HL-60/S4 (cell line): Measurements from ENCODE around the gene CDC34.

Experiments
- in situ Hi-C: fragments of 300-500 bp; cut with MboI; formaldehyde crosslinking; loops from 2 replicates; pipeline ENCODE4 v1.14.3; 2022; ENCODE audit warnings: low sequenced_read_pairs

The CDC34 gene

DNA sequence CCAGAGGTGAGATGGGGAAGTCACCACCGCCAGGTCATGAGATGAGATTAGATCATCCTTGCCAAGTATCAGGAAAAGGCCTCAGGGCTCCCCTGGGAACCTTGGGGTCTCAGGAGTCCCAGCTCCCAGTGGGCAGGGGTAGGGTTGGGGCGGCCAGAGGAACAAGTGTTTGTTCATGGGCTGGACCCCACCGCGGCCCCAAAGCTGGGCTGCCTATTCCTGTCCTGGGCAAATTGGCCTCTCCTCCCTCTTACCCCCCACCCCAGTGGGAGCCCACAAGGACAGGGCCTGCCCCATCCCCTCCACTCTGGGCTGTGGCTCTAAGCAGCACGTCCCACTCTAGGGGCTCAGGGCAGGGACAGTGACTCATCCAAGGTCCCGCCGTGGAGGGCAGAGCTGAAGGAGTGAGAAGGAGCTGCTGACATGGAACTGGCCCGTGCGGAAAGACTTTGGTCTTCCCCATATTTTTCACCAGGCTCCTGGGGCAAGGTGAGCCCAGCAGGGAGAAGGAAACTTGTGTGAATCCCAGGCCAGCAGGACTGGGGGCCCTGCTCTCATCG lies 54.1 kb downstream of the CDC34 start:
- in situ Hi-C loops = no loop called here

DNA sequence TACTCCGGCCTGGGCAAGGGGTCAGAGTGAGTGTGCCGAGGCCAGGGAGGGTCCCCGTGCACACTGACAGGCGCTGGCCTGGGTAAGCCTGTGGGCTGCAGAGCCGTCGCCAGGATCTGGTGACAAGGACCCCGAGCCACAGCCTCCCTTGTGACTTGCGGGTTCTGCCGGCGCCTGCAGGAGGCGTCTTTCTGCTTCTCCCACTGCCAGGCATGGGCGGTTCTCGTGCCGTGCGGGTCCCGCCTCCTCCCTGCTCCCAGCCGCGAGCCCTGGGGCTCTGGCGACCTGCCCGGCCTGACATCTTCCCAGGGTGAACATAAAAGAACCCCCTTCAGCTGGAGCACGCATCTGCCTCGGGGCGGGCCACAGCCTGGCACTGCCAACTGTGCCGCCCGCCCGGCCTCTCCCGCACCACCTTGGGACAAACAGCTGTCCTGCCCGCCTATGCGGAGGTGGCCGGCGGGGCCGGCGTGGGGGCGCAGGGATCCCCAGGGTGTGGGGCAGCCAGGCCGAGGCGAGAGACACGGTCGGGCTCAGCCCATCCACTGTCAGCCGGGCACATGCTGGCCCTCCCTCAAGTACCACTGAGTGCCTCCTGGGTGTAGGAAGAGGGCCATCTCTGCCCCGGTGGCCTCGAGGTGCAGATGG lies 56.7 kb downstream of the CDC34 start:
- in situ Hi-C loops = no loop called here

DNA sequence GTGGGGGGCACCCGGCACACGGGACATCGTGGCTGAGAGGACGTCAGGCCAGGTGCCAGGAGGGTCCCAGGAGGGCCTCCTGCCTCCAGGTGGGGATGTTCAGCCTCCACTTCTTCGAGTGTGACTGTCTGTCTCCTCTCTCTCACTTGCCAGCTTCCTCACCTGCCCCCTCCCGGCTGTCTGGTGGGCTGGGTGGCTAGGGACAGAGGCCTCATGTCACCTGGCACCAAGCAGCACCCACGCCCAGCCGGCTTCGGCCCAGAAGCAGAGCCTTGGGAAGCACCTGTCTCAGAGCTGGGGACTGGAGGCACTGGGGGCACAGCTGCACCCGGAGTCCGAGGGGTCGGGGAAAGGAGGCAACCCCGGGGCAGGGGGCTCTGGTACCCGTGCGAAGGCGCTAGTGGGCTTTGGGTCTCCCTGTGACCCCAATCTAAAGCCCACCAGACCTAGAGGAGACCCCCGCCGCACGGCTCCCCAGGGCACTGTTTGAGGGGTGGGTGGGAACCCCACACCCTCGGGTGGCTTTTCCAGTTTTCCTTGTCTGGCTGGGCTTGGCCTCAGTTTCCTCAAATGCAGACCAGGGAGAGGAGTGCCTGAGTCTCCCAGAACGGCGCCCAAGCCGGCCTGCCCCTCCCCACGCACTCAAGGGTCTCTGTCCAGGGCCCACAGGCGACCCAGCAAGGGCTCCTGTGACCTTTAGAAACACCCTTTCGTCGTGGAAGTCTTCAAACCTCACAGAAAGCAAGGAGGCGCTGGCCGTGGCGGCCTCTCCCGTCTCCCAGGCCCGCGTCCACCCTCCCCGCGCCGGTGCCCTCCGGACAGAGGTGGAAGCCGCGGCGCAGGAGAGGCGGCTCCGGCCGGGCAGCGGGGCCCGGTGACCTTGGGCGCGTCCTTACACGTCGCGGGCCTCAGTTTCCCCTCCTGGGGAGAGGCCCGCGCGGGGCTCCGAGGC lies 57.5 kb downstream of the CDC34 start:
- in situ Hi-C loops = no loop called here

DNA sequence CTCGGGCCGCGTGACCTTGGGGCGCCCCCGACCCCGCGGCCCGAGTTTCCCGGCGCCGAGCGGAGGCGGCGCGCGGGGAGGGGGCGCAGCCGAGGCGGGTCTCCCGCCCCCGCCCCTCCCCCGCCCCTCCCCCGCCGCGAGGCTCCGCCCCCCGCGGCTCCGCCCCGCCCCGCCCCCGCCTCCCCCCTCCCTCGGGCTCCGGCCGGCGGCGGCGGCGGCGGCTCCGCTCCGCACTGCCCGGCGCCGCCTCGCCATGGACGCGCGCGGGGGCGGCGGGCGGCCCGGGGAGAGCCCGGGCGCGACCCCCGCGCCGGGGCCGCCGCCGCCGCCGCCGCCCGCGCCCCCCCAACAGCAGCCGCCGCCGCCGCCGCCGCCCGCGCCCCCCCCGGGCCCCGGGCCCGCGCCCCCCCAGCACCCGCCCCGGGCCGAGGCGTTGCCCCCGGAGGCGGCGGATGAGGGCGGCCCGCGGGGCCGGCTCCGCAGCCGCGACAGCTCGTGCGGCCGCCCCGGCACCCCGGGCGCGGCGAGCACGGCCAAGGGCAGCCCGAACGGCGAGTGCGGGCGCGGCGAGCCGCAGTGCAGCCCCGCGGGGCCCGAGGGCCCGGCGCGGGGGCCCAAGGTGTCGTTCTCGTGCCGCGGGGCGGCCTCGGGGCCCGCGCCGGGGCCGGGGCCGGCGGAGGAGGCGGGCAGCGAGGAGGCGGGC lies 58.3 kb downstream of the CDC34 start, which contains the start of gene HCN2:
TSS of gene HCN2 (plus strand) at position 189 of the 703 bp plus-strand sequence. CDS start at position 254, 65 bp downstream.
- in situ Hi-C loops = no loop called here

DNA sequence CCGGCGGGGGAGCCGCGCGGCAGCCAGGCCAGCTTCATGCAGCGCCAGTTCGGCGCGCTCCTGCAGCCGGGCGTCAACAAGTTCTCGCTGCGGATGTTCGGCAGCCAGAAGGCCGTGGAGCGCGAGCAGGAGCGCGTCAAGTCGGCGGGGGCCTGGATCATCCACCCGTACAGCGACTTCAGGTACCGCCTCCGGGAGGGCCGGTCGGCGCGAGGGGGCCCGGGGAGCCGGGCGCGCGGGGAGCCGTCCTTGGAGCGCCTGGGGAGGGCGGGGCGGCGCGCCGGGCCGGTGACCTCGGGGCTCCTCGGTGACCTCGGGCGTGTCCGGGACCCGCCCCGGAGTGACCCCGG lies 58.8 kb downstream of the CDC34 start:
- in situ Hi-C loops = no loop called here

DNA sequence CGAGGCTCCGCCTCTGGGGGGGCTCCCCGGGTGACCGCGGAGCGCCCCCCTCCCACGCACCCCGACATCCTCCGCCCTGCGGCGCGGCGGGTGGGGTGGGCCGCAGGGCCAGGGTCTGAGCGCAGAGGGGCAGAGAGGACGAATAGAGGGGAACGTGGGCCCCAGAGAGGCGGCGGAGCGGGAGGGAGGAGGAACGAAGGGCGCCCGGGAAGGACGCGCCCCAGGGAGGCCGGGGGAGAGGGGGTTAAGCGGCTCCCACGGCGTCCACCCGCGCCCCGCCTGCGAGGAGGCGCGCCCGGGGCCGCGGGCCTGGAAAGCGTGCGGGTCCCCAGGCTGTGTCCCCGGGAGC lies 59.2 kb downstream of the CDC34 start:
- in situ Hi-C loops = no loop called here

DNA sequence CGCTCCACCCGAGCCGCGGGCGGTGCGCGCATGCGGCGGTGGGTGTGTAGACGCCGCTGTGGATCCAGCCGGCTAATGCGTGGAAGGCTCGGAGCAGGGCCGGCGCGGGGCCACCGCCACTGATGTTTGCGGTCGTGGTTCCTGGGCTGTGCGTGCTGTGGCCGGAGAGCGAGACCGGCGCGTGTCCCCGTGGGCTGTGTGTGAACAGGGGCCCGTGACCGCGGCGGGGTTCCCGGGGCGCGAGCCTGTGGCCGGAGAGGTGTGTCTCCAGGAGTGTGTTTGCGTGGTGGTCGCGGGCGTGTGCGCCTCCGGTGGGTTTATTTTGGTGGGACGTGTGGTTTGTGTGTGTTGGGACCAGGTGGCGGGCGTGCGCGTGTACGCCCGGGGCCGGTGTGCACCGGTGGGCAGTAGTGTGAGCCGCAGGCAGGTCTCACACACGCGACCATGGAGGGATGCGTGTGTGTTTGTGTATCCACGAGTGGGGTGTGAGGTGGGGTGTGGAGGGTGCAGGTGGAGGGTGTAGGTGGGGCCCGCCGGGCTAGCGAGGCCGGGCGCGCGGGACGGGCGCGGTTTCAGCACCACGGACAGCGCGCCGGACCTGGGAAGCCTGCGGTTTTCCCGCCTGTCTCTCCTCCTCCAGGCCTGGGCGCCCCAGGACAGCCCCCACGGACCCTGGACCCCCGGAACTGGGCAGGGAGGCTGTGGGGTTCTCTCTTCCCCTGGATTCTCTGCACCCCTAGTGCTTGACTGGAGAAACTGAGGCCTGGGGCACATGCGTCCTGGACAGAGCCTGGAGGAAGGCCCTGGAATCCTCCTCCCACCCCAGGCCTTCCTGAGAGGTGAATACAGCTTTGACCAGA lies 59.8 kb downstream of the CDC34 start:
- in situ Hi-C loops = no loop called here
